Bronchial epithelial cell (primary cell): ENCODE results near the gene APLF. TPM values are rescaled to one million over a fixed set of nuclear protein-coding genes. Genes with fewer than 3 reads are reported as not detected.

Source experiments
- DNase-seq: peaks from one replicate; pipeline ENCODE4 v3.0.0-alpha.2; 2010; ENCODE audit warnings: low read depth
- FAIRE-seq: peaks from 2 replicates; lab custom pipeline; 2011; peaks lifted over from hg19 to GRCh38; lab: Jason Lieb, UNC
- H3K27me3 ChIP-seq: 2 replicates; pipeline ENCODE4 v1.5.1; 2011; ENCODE audit warnings: low read length; ENCODE audit not compliant: control insufficient read depth, insufficient read depth
- H3K36me3 ChIP-seq: 2 replicates; pipeline ENCODE4 v1.5.1; 2011; ENCODE audit warnings: low read length; ENCODE audit not compliant: control insufficient read depth, insufficient read depth
- H3K4me3 ChIP-seq: 2 replicates; pipeline ENCODE4 v1.5.1; 2011; ENCODE audit warnings: mild to moderate bottlenecking, low read depth, low read length, control low read depth
- total RNA-seq: library from RNA; depleted of rRNA; stranded (reverse); fragments of >200 nt; gene quantifications from 2 replicates; pipeline ENCODE4 v1.2.1, GENCODE V29; 2014
- TF ChIP-seq, protein P1 (sequence below): IDR thresholded peaks from 2 replicates; pipeline ENCODE4 v1.5.1; 2011; ENCODE audit warnings: mild to moderate bottlenecking, moderate library complexity, low read length, control low read depth, inconsistent platforms; ENCODE audit not compliant: insufficient read depth, severe bottlenecking

Gene APLF, protein sequence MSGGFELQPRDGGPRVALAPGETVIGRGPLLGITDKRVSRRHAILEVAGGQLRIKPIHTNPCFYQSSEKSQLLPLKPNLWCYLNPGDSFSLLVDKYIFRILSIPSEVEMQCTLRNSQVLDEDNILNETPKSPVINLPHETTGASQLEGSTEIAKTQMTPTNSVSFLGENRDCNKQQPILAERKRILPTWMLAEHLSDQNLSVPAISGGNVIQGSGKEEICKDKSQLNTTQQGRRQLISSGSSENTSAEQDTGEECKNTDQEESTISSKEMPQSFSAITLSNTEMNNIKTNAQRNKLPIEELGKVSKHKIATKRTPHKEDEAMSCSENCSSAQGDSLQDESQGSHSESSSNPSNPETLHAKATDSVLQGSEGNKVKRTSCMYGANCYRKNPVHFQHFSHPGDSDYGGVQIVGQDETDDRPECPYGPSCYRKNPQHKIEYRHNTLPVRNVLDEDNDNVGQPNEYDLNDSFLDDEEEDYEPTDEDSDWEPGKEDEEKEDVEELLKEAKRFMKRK
- 4.2 and 6.1 TPM in 2 replicates for total RNA-seq

DNA sequence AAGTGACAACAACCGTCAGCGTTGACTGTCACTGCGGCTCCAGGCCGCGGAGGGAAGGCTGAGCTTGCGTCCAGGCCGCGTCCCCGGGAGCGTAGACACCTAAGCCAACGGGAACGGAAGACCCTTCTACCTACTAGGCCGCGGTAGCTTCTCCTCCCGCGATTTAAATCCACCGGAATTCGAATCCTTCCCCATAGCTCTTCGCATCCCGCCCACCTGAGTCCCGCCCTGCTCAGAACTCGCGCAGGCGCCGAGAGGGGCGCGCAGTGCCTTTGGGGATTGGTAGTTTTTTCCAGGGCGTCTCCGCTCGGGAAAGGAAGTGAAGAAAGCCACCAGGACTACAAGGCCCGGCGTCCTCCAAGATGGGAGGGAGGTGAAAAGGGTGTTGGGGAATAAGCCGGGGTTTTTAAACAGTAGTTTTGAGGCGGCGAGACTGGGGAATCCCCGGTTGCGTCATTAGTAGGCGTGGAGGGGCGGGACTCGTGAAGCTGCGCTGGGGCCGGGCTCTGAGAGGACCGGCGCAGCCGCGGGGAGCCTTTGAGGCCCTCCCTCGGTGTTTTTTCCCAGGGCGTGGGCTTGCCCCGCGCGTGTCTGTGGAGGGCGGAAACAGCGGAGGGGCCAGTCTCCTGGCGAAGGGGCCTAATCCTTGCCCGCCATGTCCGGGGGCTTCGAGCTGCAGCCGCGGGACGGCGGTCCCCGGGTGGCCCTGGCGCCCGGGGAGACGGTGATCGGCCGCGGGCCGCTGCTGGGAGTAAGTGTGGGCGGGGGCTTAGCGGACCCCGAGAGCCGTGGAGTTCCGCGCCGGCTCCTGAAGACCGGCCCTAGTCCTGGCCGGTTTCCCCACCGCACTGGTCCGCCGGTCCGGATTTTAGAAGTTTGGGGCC lies at the start of gene APLF, which contains the start of gene FBXO48:
Gene APLF (plus strand): TSS at position 509 of the 884 bp plus-strand sequence. CDS start 147 bp downstream, at position 656.
Gene FBXO48 (minus strand): TSS at position 218 of the 884 bp plus-strand sequence. CDS start 2,149 bp downstream, outside the sequence.
- peak; percentile 7 for FAIRE-seq
- DNase-seq = peak; percentile 97
- H3K36me3 ChIP-seq = no peaks in the 10 kb centered on the region
- H3K27me3 ChIP-seq = no peaks in the 10 kb centered on the region
- H3K4me3 ChIP-seq = peak within 1 kb of the TSS; percentile 85
- TF ChIP-seq, protein P1, sequence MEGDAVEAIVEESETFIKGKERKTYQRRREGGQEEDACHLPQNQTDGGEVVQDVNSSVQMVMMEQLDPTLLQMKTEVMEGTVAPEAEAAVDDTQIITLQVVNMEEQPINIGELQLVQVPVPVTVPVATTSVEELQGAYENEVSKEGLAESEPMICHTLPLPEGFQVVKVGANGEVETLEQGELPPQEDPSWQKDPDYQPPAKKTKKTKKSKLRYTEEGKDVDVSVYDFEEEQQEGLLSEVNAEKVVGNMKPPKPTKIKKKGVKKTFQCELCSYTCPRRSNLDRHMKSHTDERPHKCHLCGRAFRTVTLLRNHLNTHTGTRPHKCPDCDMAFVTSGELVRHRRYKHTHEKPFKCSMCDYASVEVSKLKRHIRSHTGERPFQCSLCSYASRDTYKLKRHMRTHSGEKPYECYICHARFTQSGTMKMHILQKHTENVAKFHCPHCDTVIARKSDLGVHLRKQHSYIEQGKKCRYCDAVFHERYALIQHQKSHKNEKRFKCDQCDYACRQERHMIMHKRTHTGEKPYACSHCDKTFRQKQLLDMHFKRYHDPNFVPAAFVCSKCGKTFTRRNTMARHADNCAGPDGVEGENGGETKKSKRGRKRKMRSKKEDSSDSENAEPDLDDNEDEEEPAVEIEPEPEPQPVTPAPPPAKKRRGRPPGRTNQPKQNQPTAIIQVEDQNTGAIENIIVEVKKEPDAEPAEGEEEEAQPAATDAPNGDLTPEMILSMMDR = no peak

DNA sequence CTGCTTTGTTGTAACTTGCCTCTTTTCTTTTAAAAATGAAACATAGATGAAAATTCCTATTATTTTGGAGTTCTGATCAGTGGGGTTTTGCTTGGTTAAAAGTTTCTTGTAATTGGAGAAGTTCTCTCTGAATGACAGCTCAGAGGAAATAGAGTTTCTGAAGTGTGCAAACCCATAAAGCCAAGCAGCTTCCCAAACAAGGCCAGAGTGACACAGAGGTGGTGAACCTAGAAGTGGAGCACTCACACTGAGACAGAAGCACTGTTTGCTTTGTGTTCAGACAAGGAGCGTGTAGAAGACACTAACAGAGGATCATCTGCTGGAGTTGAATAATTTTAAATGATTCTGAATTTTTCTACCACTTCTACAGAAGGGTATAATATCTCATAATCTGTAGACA lies 49.5 kb upstream of the APLF start:
- Histone ChIP-seq H3K36me3 (no peaks in the 10 kb centered on the region), H3K27me3 (no peaks in the 10 kb centered on the region), H3K4me3 (no peak overlapping the region)
- FAIRE-seq (no peak), DNase-seq (no peak)
- TF ChIP-seq, protein P1 = no peak

DNA sequence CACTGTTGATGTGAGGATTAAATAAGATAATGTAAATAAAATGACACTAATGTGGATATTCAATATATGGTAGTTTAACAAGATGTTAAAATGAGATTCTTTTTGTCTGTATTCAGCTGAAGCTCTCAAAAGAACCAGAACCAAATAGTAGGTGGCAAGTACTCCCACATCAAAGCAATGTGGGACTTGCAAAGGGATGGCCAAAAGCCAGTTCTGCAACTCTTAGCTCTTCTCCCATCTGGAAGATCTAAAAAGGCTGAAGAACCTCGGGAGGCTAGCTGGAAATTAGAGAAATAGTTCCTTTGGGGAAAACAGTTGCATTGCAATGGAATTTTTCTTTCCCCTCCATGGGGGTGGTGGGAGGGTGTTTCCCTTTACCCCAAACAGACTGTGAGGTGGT lies 49.0 kb upstream of the APLF start:
- TF ChIP-seq, protein P1 = no peak
- FAIRE-seq = no peak
- Histone ChIP-seq H3K27me3 (no peaks in the 10 kb centered on the region), H3K4me3 (no peak overlapping the region), H3K36me3 (no peaks in the 10 kb centered on the region)
- no peak for DNase-seq

DNA sequence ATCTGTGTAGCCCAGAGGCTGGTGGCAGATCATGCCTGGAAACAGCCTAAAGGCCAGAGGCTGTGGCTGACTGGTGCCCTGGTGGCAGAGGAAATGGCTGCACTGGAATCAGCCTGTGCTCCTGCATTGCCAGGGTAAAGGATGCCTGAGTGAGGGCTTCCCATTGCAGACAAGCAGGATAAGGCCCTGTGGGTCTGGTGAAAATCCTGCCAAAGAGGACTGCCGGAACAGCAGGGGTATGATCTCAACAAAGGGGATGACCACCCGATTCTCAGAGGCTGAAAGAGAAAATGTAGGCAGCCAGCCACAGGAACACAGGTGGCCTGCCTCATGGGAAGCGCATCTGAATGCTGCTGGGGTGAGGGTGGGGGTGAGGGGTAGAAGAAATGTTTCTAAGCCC lies 48.5 kb upstream of the APLF start:
- H3K36me3 ChIP-seq = no peaks in the 10 kb centered on the region
- no peak overlapping the region for H3K4me3 ChIP-seq
- FAIRE-seq (no peak), DNase-seq (no peak)
- H3K27me3 ChIP-seq = no peaks in the 10 kb centered on the region
- TF ChIP-seq, protein P1 = no peak

DNA sequence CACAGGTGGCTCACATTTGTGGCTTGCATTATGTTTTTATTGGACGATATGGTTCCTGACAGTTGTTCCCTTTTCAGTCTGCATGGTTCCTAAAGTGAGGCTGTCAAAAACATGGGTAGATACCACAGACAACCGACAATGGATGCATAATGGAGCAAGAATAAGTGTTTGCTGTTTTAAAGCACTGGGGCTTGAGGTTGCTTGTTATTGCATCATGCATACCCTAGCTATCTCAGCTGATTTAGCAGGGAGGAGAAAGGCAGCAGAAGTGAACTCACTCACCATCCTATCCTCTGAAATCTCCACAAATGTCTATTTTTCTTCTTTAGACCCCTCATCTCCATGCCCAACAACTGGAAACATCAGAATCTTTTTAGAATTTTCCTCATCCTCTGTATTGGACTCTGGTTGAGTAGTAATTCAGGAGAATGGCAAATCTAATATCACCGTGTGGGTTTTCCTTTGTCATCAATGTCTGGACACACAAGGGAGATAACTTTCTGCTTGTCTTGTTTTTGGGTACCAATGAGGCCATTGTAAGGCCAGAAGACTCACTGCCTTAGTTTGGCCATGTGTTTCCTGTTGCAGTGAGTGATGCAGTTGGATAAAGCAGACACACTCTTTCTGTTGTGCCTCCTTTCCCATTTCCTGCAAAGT lies 47.0 kb upstream of the APLF start:
- no peak for DNase-seq
- peak; percentile 55 for FAIRE-seq
- Histone ChIP-seq H3K36me3 (no peaks in the 10 kb centered on the region), H3K27me3 (no peaks in the 10 kb centered on the region), H3K4me3 (no peak overlapping the region)
- TF ChIP-seq, protein P1 = no peak
